Fibroblast of villous mesenchyme (primary cell): ENCODE results near the gene MRPL2. TPM values are rescaled to one million over a fixed set of nuclear protein-coding genes. Genes with fewer than 3 reads are reported as not detected.

Experiments used
- DNase-seq: peaks from one replicate; pipeline ENCODE4 v3.0.0-alpha.2; 2010; ENCODE audit warnings: low read depth
- H3K4me3 ChIP-seq: 2 replicates; pipeline ENCODE4 v1.5.1; 2011; ENCODE audit warnings: low read depth, mild to moderate bottlenecking, low read length
- total RNA-seq: library from RNA; depleted of rRNA; stranded (reverse); fragments of >200 nt; gene quantifications from 2 replicates; pipeline ENCODE4 v1.2.3, GENCODE V29; 2012
- TF ChIP-seq, protein P1 (sequence below): IDR thresholded peaks from 2 replicates; pipeline ENCODE4 v1.5.1; 2012; ENCODE audit warnings: low read depth, mild to moderate bottlenecking, low read length; ENCODE audit not compliant: insufficient read depth

MRPL2 gene
- total RNA-seq, 1 donor, result 20.7 TPM

DNA sequence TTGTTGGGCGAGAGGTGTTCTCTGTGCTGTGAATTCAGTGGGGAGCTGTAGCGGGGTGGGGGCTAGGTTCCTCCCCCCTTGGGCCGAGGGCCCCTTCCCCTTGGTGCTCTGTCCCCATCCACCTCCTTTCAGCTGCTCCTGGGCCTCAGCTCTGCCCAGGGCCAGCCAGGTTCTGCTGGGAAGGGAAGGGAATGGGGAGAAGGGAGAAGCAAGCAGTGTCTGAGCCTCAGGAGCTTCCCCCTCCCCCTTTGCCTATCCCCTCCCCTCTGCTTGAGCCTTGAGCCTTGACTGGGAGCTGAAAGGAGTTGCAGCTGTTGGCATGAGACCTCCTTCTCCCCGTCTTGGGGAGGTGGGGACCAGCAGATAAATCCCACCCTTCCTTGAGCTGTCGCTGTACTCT, 38.4 kb downstream of the MRPL2 start:
- peak overlapping the region; percentile 100 for H3K4me3 ChIP-seq
- TF ChIP-seq, protein P1, sequence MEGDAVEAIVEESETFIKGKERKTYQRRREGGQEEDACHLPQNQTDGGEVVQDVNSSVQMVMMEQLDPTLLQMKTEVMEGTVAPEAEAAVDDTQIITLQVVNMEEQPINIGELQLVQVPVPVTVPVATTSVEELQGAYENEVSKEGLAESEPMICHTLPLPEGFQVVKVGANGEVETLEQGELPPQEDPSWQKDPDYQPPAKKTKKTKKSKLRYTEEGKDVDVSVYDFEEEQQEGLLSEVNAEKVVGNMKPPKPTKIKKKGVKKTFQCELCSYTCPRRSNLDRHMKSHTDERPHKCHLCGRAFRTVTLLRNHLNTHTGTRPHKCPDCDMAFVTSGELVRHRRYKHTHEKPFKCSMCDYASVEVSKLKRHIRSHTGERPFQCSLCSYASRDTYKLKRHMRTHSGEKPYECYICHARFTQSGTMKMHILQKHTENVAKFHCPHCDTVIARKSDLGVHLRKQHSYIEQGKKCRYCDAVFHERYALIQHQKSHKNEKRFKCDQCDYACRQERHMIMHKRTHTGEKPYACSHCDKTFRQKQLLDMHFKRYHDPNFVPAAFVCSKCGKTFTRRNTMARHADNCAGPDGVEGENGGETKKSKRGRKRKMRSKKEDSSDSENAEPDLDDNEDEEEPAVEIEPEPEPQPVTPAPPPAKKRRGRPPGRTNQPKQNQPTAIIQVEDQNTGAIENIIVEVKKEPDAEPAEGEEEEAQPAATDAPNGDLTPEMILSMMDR, result no peak
- no peak for DNase-seq

DNA sequence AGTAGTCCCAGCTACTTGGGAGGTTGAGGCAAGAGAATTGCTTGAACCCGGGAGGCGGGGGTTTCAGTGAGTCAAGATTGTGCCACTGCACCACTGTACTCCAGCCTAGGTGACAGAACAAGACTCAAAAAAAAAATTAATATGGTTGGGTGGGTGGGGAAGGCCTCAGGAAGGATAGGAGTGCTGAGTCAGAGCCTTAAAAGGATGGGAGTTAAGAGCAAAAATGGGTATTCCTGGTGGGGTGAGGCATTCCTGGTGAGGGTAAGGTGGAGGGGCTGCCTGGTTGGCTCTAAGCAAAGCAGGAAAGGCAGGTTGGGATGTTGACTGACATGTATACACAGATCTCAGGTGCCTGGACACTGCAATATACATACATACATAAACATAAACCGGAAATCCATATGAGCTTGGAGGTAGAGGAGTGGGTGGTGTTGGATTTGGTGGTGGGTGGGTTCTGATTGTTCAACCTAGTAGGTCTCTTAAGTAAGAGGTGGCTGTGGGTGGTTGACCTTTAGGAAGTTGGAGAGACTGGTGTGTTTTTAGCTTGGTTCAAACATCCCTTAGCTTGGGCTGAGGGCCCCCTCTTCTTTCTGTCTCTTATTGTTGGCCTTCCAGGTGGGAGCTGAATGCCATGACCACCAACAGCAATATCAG, 39.1 kb downstream of the MRPL2 start:
- no peak for DNase-seq
- no peak overlapping the region for H3K4me3 ChIP-seq
- TF ChIP-seq, protein P1, result no peak

DNA sequence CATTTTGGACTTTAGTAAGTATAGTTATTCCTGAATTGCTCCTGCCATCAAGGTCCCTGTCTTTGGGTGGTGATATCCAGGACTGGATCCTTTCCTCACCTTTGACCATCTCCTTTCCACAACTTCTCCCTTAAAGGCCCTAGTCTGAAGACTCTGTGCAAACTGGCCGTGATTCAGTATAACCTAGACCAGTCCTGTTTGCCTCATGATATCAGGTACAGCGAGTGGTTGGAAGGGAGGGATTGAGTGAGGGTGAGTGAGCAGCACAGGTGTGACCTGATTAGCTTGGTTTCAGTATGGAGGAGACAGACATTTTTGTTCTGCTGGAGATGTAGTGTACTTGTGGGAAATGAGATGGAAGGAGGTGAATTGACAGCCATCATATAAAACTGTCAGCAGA, 40.1 kb downstream of the MRPL2 start:
- no peak for DNase-seq
- H3K4me3 ChIP-seq, result no peak overlapping the region
- TF ChIP-seq, protein P1, result no peak

DNA sequence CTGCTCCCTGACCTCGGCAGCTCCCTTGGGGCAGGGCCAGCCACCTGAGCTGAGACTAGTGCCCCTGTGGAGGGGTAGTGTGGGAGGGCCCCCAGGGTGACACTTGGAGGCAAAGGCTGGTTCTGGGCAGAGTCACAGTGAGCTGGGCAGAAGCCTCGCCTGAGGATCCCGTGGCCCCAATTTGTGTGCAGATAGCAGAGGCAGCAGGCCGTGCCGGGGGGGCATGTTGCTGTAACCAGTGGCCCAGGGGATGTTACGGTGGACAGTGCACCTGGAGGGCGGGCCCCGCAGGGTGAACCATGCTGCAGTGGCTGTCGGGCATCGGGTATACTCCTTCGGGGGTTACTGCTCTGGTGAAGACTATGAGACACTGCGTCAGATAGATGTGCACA, 42.3 kb downstream of the MRPL2 start:
- TF ChIP-seq, protein P1, result no peak
- H3K4me3 ChIP-seq, result no peak overlapping the region
- no peak for DNase-seq

DNA sequence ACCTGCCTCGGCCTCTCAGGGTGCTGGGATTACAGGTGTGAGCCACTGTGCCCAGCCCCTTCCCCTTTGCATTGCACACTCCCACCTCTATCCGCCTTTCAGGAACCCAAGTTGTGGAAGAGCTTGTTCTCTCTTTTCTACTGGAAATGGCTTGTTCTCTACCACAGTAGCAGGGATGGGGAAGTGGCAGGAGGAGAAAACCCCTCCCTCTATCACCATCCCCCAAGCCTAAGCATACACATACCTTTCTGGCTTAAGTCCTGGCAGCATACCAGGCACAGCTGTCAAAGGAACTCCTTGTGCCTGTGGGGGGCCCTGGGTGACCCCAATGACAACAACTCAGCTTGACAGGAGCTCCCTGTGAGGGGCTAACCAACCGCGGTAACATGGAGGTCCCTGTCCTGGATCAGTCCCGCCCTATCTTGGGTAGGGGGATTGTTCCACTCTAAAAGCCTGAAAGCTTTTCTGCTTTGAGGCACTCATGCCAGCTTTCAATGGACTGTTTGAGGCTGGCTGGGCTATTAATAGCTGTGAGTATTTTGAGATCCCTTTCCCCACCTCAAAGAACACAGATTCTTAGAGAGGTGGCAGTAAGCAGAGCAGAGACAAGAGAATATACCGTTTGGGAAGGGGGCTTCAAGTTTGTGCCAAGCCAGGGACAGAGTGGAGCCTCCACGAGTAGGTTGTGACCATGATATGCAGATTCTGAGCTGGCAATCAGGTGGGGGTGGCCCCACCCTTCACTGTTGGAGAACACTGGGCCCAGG, 42.9 kb downstream of the MRPL2 start:
- H3K4me3 ChIP-seq, result no peak overlapping the region
- TF ChIP-seq, protein P1, result no peak
- no peak for DNase-seq

DNA sequence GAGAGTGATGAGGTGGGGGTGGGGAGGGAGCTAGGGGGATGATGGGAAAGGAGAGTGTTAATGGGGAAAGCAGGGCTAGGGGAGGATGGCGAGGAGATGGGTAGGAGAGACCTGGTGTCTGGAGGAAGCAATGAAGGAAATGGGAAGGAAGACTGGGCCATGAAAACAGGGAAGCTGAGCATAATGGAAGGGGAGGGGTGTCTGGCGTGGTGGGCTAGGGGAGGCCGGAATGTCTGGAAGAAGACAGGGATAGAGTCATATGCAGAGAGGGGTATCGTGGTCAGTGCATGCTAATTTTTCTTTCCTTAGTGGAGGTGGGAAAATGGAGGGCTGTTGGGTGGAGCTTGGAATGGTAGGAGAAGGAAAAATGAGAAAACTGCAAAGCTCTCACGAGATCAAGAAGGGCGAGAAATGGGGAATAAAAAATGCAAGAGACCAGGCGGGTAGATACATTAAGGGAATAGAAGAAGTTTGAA, 44.8 kb downstream of the MRPL2 start:
- DNase-seq, result peak; percentile 49
- TF ChIP-seq, protein P1, result no peak
- peak overlapping the region; percentile 97 for H3K4me3 ChIP-seq
